Measurements from ENCODE around the gene OR4K1.
"Not testable (repeated sequence)": the region's sequence is repeated elsewhere in the genome, so short reads cannot be mapped to it uniquely, and the experiment has no call there.

OR4K1 gene

DNA sequence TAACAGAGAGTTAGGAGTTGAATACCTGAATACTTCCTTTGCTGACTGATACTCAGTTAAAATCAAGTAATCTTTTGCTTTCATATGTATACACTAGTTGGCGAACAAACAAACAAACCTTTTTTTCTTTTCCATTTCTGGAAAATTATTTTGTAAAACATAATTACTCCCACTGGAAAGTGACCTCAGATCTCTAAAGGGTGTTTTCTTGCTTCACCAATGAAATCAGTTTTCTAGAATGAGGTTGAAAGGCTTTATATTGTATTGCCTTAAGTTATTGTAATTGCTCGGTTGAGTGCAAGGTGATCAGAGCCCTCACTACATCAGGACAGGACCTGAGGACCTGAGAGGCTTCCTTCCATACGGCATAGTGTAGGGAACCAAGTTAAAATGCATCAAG, at the start of gene OR4K1:
OR4K1 (plus strand) TSS at position 301 of the 400 bp plus-strand sequence. CDS start 4,750 bp downstream, outside the sequence.
- no peak for DNase-seq (ENCODE audit: low read depth)

DNA sequence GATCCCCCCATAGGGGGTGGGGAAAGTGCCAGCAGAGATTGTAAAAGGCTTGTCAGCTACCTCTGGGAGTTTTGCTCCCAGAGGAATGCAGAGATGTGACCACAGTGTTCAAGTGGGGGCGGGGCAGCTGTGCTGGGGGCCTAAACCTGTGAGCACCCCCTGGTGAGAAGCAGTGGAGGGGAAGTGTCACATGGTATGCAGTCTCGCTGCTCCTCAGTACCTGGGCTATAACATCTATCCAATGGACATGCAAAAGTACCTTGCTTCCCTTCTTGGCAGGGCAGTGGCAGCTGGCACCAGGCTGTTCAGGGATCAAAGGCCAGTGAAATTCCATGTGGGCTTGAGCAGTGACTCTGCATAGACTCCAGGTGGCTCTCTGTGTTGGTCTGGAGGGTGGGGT, 35.4 kb upstream of the OR4K1 start:
- no peak for DNase-seq (ENCODE audit: low read depth)

- DNase-seq (ENCODE audit: low read depth), result no peak
Observed at GRCh38 chr14:19900999-19901398, 29.7 kb upstream of the OR4K1 start.

- no peak for DNase-seq (ENCODE audit: low read depth)
Observed at GRCh38 chr14:19902409-19902808, 28.3 kb upstream of the OR4K1 start.

- no peak for DNase-seq (ENCODE audit: low read depth)
Observed at GRCh38 chr14:19906665-19907064, 24.1 kb upstream of the OR4K1 start.

- no peak for DNase-seq (ENCODE audit: low read depth)
Observed at GRCh38 chr14:19911114-19911513, 19.6 kb upstream of the OR4K1 start.

- no peak for DNase-seq (ENCODE audit: low read depth)
Observed at GRCh38 chr14:19917243-19917642, 13.5 kb upstream of the OR4K1 start.

GRCh38 chr14:19917955-19918518, 12.7 kb upstream of the OR4K1 start:
- no peak for DNase-seq (ENCODE audit: low read depth)

DNA sequence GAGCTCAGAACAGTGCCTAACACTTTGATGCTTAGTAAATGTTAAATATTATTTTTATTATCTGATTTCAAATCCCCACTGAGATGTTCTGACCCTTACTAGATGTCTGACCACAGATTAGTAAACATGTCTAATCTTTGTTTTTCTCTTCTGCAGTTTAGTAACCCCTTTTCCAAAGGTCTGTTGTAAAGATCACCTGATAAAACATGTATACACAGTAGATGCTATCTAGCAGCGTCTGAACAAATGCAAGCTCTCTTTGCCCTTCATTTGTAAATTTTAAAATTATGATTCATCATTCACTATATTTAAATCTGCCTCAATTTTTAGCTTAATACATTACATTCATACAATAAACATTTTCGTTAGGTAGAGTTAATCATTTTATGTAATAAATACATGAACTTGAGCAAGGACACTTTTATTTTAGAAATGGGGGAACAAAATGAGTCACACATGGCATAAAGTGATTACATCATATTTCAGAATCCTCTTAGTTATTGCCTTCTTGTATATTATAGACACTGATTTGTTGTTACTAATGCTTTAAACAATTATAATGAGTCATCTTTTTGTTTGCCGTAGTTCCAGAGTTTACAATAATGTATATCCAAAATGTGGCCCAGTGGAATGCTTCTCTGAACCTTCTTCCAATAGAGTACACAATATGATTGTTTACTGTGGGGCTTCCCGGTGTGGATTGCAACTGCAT, 12.0 kb upstream of the OR4K1 start:
- no peak for DNase-seq (ENCODE audit: low read depth)

- DNase-seq (ENCODE audit: low read depth), result no peak
Observed at GRCh38 chr14:19920021-19920657, 10.6 kb upstream of the OR4K1 start, which contains the start of gene OR4K5. TSS of gene OR4K5 (plus strand) at chr14:19920607. CDS start at chr14:19920607, 0 bp downstream.

DNA sequence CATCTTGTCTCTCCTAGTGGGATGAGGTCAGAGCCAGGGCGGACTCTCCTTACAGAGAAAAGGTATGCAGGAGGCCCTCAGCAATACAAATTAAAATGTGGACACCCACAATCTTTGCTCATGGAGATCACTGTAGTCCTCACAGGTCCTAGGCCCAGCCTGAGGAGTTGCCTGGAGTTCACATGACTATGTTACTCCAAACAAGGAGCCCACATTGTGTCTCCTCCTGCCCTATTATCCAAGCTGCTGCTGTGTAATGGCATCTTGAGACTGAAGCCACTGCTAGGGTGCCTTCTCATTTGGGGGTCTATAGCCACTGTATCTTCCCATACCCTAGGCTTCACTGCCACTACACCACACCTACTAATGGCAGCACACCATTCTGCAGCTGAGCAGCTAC, 11.0 kb downstream of the OR4K1 start:
- no peak for DNase-seq (ENCODE audit: low read depth)

DNA sequence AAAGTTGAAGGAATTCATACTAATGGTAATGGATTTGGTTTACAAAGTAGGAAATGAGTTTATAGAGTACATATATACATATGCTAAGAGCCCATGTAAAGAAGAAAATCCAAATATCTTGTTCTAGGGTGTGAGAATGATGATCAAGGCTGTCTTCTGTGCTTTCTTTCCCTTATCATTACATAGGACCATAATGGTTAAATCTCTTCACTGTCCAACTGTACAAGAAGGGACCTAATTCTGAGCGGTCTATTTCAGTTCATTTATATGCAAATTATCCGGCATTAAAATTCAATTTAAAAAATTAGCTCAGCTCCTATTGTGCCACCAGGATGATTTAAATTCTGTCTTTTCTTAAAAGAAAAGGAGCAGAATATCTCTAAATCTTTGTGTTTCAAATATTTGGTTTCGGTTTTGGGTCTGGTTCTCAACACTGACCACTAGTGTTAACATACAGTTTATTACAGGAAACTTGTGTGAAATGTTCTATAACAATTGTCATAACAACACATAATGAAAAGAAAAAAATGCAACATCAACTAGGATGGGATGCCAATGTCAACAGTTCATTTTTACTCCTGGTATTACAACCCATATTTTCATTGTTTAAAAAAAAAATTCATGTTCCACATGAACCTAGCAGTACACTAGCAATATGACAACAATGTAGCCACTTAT, 16.8 kb downstream of the OR4K1 start:
- DNase-seq (ENCODE audit: low read depth), result no peak

DNA sequence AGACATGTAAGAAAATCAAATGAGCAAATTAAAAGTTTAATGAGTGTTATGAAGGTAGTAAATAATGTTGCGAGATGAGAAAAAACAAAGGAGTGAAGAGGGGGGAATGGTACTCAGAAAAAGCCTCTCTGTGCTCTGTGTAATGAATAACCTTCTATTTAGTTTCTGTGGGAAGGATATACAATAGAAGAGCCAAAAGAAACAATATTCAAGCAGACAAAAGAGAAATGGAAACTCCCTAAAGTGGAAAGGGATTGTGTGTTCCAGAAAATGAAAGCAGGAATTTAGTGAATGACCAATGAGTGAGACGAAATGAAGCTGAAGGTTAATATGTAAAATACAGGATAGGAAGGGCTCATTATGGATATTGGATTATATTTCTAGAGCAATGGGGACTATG, 18.5 kb downstream of the OR4K1 start:
- DNase-seq (ENCODE audit: low read depth), result no peak

- not testable (repeated sequence) for DNase-seq (ENCODE audit: low read depth)
Observed at GRCh38 chr14:19969735-19970134, 39.0 kb downstream of the OR4K1 start.

GRCh38 chr14:19974844-19975243, 44.1 kb downstream of the OR4K1 start:
- no peak for DNase-seq (ENCODE audit: low read depth)

- no peak for DNase-seq (ENCODE audit: low read depth)
Observed at GRCh38 chr14:19975291-19975690, 44.6 kb downstream of the OR4K1 start, which contains the start of gene OR4K15. TSS of gene OR4K15 (plus strand) at chr14:19975591. CDS start at chr14:19975591, 0 bp downstream.
